Measurements from ENCODE around the gene ABHD3. TPM values are rescaled to one million over a fixed set of nuclear protein-coding genes. Genes with fewer than 3 reads are reported as not detected.

The ABHD3 gene
- total and polyA plus RNA-seq, 2 of the 8 experiments (the other 6 are each of a cell fraction or from before 2014, with no cell fraction given), result 8.4 to 12.1 TPM

- TF ChIP-seq TEAD4 (IDR thresholded peaks at IDR 0.05; ENCODE audit: low read depth, low read length) (no peak), SUZ12 (IDR thresholded peaks at IDR 0.05; ENCODE audit: low read length) (no peak), POLR2AphosphoS5 (IDR thresholded peaks at IDR 0.05; ENCODE audit: low read depth, low read length) (no peak)
Observed at GRCh38 chr18:21742315-21742687, 37.7 kb upstream of the ABHD3 start (continued).

Data from H1 (cell line).